A673 (cell line): Measurements from ENCODE around the gene MVB12B.

Source experiments
- CTCF ChIP-seq: fragments of 300-800, 200-600 bp; sonication (generic); conservative IDR thresholded peaks from 2 replicates; pipeline ENCODE4 v1.5.1; 2017; ENCODE audit warnings: low read depth, mild to moderate bottlenecking, antibody characterized with exemption, low read length, moderate library complexity, mixed read lengths
- EZH2 ChIP-seq: fragments of 200-600 bp; sonication (generic); IDR thresholded peaks from 2 replicates; pipeline ENCODE4 v1.6.1; 2017; ENCODE audit warnings: borderline replicate concordance, low read depth, mild to moderate bottlenecking, mixed read lengths, antibody characterized with exemption, low read length; ENCODE audit not compliant: poor library complexity, severe bottlenecking

- TF ChIP-seq CTCF (no peak), EZH2 (no peak)
These were observed 62.5 kb downstream of the MVB12B start for GRCh38 chr9:126388964-126389708.
